ENCODE measurements around the gene RNF32.

- no peak for TF ChIP-seq CTCF (IDR thresholded peaks at IDR 0.05)
- TF ChIP-seq POLR2A (IDR thresholded peaks at IDR 0.05) = no peak
- TF ChIP-seq POLR2AphosphoS5 (IDR thresholded peaks at IDR 0.05) = no peak
Observed at GRCh38 chr7:156639426-156640256, 933 bp upstream of the RNF32 start.
